HG02642 (cell line): ENCODE results near the gene CCDC74A.
"Not testable (repeated sequence)": the region's sequence is repeated elsewhere in the genome, so short reads cannot be mapped to it uniquely, and the experiment has no call there.

Experiments used
- ATAC-seq: cut with Tn5 transposase; IDR thresholded peaks from one replicate; pipeline ENCODE4 v1.9.1; 2021; ENCODE audit warnings: mild to moderate bottlenecking; ENCODE audit not compliant: unreplicated experiment, poor library complexity

The CCDC74A gene

DNA sequence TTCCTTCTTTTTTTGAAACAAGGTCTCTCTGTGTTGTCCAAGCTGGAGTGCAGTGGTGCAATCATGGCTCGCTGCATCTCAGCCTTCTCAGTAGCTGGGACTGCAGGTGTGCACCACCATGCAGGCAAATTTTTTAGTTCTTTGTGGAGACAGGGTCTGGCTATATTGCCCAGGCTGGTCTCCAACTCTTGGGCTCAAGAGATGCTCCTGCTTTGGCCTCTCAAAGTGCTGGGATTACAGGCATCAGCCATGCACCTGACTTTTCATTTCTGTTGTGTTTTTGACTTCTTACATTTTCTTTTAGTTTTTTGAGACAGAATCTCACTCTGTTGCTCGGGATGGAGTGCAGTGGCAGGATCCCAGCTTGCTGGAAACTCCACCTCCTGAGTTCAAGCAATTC lies 2.4 kb upstream of the CCDC74A start:
- not testable (repeated sequence) for ATAC-seq

DNA sequence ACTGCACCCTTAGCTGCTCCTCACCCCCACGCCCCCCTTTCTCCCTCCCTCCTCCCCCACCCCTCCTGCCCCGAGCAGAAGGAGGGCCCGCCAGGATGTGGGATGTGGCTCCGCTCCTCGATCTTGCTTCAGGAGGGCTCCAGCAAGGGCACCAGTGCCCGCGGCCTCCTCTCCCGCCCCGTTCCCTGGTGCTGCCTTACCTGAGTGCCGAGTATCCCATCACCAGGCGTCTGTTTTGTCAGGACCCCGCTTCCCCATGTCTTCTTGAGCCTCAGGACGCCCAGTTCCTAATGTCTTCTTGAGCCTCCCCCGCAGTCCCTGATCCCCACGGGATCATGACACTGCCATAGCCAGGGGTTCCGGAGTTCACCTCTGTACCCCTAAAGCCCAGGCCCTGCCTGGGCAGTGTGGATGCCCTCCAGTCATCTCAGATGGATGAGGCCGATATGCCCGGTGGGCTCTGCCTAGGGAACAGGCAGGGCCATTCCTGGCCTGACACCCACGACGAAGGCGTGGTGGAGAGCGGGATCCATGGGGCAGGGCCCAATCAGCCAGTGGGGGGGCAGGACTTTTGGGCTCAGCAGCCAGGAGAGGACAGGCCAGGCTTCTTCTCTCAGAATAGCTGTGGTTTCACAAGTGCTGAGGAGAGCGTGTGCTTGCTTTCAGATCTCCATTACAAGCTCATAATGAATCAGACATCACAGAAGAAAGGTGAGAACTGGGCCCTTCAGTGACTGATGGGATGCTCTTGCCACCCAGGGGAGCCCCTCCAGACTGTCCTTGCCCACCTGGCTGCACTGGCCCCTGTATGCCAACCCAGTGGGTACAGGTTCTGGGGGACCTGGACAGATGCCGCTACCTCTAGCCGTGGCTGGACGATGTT lies 1.5 kb downstream of the CCDC74A start:
- peak; percentile 46 for ATAC-seq

DNA sequence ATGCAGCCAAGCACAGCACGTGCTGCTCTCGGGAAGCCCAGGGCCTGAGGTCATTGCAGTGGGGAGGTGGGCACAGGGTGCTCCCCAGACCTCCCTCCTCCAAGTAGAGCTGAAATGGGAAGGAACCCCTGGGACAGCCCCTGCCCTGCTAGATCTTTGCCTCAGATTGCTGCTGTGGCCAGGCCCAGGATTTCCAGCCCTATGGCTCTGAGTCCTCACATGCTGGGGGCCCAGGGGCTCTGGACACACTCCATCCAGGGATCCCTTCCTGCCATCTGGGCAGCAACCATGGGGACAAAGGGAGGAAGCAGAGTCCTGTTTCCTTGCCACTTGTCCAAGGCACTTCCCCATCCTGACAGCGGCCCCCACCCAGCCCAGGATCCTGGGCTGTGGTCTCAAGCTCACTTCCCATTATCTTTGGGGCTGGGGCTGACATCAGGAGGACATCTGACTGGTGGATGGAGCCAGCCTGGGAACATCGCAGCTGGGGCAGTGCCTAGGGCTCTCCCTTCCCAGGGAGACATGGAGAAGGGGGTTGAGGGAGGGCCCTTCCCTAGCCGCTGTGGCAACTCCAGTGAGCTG lies 2.3 kb downstream of the CCDC74A start:
- not testable (repeated sequence) for ATAC-seq

GRCh38 chr2:131530626-131531344 lies 3.1 kb downstream of the CCDC74A start:
- not testable (repeated sequence) for ATAC-seq

- ATAC-seq, result not testable (repeated sequence)
These were observed 4.0 kb downstream of the CCDC74A start for GRCh38 chr2:131531547-131532185.

- ATAC-seq, result not testable (repeated sequence)
These were observed 5.3 kb downstream of the CCDC74A start for GRCh38 chr2:131532723-131533608.

DNA sequence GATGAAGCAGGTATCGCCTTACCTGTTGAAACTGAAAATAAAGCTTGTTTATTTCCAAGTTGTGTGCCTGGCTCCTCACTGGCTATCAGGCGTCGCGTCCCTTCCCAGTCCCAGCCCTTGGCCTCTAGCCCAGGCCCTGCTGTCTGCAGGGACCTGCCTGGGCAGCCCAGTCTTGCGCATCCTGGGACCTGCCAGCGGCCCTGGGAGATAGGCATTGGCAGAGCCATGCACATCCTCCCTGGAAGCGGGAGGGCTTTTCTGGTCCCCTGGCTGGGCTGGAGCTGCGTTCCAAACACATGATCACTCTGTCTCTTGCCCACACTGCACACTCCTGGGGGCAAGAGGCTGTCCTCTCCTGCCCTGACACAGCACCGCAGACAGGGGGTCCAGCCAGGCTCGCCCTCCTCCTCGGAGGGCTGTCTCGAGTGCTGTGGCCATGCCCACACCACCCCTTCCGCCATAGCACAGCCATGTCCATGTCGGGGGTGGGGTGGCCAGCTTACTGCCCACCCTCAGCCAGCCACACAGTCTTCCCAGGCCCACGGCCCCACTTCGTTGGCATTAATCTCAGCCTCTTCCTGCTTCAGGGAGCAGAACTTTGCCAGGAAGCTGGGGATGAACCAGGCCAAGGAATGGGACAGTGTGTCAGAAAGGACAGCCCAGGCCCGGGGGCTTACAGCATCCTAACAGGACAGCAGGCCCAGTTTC lies 6.1 kb downstream of the CCDC74A start:
- ATAC-seq, result not testable (repeated sequence)

- ATAC-seq, result not testable (repeated sequence)
These were observed 6.6 kb downstream of the CCDC74A start for GRCh38 chr2:131534317-131534672.

DNA sequence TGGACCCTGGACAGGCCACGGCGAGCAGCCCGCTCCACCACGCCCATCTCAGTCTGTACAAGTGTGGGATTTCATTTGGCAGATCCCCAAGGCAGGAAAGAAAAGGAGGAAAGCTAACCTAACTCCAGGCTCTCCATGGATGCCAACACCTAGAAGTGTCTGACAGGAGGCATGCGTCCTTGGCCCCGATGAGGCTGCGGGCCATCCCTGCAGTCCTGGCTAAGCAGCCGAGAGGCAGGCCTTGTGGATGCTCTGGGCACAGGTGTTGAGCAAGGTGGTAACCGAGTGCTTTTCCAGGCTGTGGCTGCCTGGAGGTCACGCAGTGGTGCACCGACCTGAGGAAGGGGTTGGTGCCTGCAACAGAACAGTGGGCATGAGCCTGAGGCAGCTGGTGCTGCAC lies 7.3 kb downstream of the CCDC74A start:
- ATAC-seq, result not testable (repeated sequence)

GRCh38 chr2:131535526-131535925 lies 7.8 kb downstream of the CCDC74A start:
- no peak for ATAC-seq

- ATAC-seq, result not testable (repeated sequence)
These were observed 8.5 kb downstream of the CCDC74A start for GRCh38 chr2:131535951-131536826.

DNA sequence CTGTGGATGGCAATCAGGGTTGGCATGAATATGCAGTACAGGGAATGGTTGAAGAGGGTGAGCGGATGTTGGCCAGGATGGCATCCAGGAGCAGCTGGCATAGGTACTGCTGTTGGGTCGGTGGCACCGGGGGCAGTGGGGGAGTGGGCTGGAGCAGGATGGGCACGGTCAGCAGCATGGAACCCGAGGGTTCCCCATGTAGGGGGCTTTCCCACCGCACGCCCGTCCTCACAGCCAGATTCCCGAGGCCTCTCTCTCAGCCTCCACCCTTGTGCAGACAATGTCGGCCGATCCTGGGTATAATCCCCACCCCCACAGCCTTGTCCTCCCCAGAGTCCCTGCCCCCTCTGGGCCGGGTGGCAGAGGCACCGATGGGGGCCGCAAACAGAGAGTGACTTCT lies 9.2 kb downstream of the CCDC74A start:
- ATAC-seq, result not testable (repeated sequence)

DNA sequence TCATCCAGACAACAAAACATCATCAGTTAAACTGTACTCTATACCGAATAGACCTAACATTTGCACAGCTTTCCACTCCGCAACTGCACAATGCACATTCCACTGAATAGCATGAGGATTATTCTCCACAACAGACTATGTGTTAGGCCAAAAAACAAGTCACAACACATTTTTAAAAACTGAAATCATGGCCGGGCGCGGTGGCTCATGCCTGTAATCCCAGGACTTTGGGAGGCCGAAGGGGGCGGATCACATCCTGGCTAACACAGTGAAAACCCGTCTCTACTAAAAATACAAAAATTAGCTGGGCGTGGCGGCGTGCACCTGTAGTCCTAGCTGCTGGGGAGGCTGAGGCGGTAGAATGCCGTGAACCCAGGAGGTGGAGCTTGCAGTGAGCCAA lies 11.2 kb downstream of the CCDC74A start:
- not testable (repeated sequence) for ATAC-seq

DNA sequence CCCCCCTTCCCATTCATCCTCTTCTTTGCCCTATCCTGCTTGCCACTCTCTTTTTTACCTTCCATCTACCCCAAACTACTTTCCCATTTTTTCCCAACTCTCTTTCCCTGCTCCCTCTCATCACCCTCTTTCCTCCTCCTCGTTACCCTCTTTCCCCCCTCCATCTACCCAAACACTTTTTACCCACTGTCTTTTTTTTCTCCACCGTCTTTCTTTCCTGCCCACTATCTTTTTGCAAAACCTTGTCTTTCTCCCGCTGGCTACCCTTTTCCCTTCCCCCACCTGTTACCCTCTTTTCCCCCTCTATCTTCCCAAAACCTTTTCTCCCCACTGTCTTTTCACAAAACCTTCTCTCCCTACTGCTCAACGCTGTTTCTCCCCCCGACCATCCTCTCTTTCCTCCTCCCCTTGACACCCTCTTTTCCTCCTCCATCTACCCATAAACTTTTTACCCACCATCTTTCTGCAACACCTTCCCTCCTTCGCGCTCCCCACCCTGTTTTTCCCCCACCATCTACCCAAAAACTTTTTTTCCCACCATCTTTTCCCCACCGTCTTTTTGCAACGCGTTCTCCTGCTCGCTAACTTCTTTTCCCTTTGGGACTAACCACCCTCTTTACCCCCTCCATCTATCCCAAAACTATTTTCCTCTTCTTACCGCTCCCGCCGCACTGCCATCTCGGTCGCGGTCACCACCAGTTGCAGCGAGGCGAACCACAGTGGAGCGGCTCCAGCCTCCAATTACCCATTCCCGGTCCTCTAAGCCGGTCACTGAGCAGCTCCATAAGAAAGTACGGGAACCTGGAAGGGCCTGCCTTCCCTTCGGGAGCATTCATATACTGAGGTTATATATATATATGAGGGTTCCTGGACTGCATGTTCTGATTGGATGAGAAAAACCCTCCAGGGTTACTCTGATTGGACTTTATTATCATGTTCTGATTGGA lies 15.0 kb downstream of the CCDC74A start:
- ATAC-seq, result no peak

- no peak for ATAC-seq
These were observed 15.8 kb downstream of the CCDC74A start for GRCh38 chr2:131543385-131543891.

GRCh38 chr2:131544006-131544812 lies 16.5 kb downstream of the CCDC74A start:
- not testable (repeated sequence) for ATAC-seq
